ENCODE measurements around the gene RRBP1. TPM values are rescaled to one million over a fixed set of nuclear protein-coding genes. Genes with fewer than 3 reads are reported as not detected.

RRBP1 gene
- total RNA-seq, 2 donors from 2014 or later, result 191 to 212 TPM

GRCh38 chr20:17716331-17716730 lies 34.3 kb upstream of the RRBP1 start:
- WGBS, 2 experiments (ENCODE audit: insufficient coverage in 1 of 2, insufficient read length in 1 of 2), result 86 to 96% methylated on average over 4 to 7 of the region's 7 CpGs
- H3K9ac ChIP-seq (ENCODE audit: extremely low read depth, low read length, poor library complexity, severe bottlenecking), result no peak overlapping the region
- H3K4me1 ChIP-seq (ENCODE audit: control insufficient read depth, insufficient read depth, low read length), result peaks cover 4% of the 10 kb centered on the region
- no peak for DNase-seq
- no peak overlapping the region for H3K27ac Mint-ChIP-seq
- no peak for TF ChIP-seq CTCF (conservative IDR thresholded peaks at IDR 0.05)
- no peak overlapping the region for H3K27ac ChIP-seq (ENCODE audit: low read depth, low read length)
- peaks cover 1% of the 10 kb centered on the region for H3K4me1 Mint-ChIP-seq
- no peaks in the 10 kb centered on the region for H3K27me3 Mint-ChIP-seq (ENCODE audit: insufficient read depth)
- H3K36me3 ChIP-seq (ENCODE audit: control insufficient read depth, insufficient read depth, low read length), result no peaks in the 10 kb centered on the region
- H3K9me3 ChIP-seq (ENCODE audit: control insufficient read depth, low read length), result no peaks in the 10 kb centered on the region
- H3K36me3 Mint-ChIP-seq (ENCODE audit: low read depth), result no peaks in the 10 kb centered on the region
- H3K4me3 ChIP-seq (ENCODE audit: low read length), result no peak overlapping the region
- H3K4me3 Mint-ChIP-seq, result no peak overlapping the region
- H3K9me3 Mint-ChIP-seq, result no peaks in the 10 kb centered on the region
- no peaks in the 10 kb centered on the region for H3K27me3 ChIP-seq (ENCODE audit: control insufficient read depth, insufficient read depth, low read length, poor library complexity, severe bottlenecking)

- no peak for TF ChIP-seq CTCF (conservative IDR thresholded peaks at IDR 0.05)
- Histone ChIP-seq H3K36me3 (ENCODE audit: control insufficient read depth, insufficient read depth, low read length) (no peaks in the 10 kb centered on the region), H3K9ac (ENCODE audit: extremely low read depth, low read length, poor library complexity, severe bottlenecking) (no peak overlapping the region), H3K9me3 (ENCODE audit: control insufficient read depth, low read length) (no peaks in the 10 kb centered on the region), H3K27me3 (ENCODE audit: control insufficient read depth, insufficient read depth, low read length, poor library complexity, severe bottlenecking) (no peaks in the 10 kb centered on the region), H3K27ac (ENCODE audit: low read depth, low read length) (no peak overlapping the region), H3K4me3 (ENCODE audit: low read length) (no peak overlapping the region), H3K4me1 (ENCODE audit: control insufficient read depth, insufficient read depth, low read length) (peaks cover 14% of the 10 kb centered on the region)
- Mint-ChIP-seq H3K36me3 (ENCODE audit: low read depth) (no peaks in the 10 kb centered on the region), H3K27ac (no peak overlapping the region), H3K9me3 (no peaks in the 10 kb centered on the region), H3K4me3 (no peak overlapping the region), H3K4me1 (peaks cover 14% of the 10 kb centered on the region), H3K27me3 (ENCODE audit: insufficient read depth) (no peaks in the 10 kb centered on the region)
- DNase-seq, result no peak
- 89 to 96% methylated on average over 3 to 5 of the region's 5 CpGs for WGBS, 2 experiments (ENCODE audit: insufficient coverage in 1 of 2, insufficient read length in 1 of 2)
These were observed 33.0 kb upstream of the RRBP1 start for GRCh38 chr20:17715075-17715474.

- no peaks in the 10 kb centered on the region for H3K9me3 ChIP-seq (ENCODE audit: control insufficient read depth, low read length)
- Mint-ChIP-seq H3K9me3 (no peaks in the 10 kb centered on the region), H3K27ac (no peak overlapping the region), H3K4me1 (peaks cover 18% of the 10 kb centered on the region), H3K27me3 (ENCODE audit: insufficient read depth) (no peaks in the 10 kb centered on the region), H3K4me3 (no peak overlapping the region), H3K36me3 (ENCODE audit: low read depth) (no peaks in the 10 kb centered on the region)
- 100% methylated on average over 1 of the region's 1 CpG for WGBS, 2 experiments (ENCODE audit: insufficient coverage in 1 of 2, insufficient read length in 1 of 2)
- no peaks in the 10 kb centered on the region for H3K27me3 ChIP-seq (ENCODE audit: control insufficient read depth, insufficient read depth, low read length, poor library complexity, severe bottlenecking)
- H3K9ac ChIP-seq (ENCODE audit: extremely low read depth, low read length, poor library complexity, severe bottlenecking), result no peak overlapping the region
- no peak overlapping the region for H3K4me3 ChIP-seq (ENCODE audit: low read length)
- H3K4me1 ChIP-seq (ENCODE audit: control insufficient read depth, insufficient read depth, low read length), result peaks cover 16% of the 10 kb centered on the region
- no peak for TF ChIP-seq CTCF (conservative IDR thresholded peaks at IDR 0.05)
- no peak overlapping the region for H3K27ac ChIP-seq (ENCODE audit: low read depth, low read length)
- DNase-seq, result no peak
- no peaks in the 10 kb centered on the region for H3K36me3 ChIP-seq (ENCODE audit: control insufficient read depth, insufficient read depth, low read length)
These were observed 32.6 kb upstream of the RRBP1 start for GRCh38 chr20:17714597-17714996.

All from endodermal cell (in vitro differentiated cells).